ENCODE results near the gene GPS1.
"Not testable (repeated sequence)": the region's sequence is repeated elsewhere in the genome, so short reads cannot be mapped to it uniquely, and the experiment has no call there.

GPS1 gene

DNA sequence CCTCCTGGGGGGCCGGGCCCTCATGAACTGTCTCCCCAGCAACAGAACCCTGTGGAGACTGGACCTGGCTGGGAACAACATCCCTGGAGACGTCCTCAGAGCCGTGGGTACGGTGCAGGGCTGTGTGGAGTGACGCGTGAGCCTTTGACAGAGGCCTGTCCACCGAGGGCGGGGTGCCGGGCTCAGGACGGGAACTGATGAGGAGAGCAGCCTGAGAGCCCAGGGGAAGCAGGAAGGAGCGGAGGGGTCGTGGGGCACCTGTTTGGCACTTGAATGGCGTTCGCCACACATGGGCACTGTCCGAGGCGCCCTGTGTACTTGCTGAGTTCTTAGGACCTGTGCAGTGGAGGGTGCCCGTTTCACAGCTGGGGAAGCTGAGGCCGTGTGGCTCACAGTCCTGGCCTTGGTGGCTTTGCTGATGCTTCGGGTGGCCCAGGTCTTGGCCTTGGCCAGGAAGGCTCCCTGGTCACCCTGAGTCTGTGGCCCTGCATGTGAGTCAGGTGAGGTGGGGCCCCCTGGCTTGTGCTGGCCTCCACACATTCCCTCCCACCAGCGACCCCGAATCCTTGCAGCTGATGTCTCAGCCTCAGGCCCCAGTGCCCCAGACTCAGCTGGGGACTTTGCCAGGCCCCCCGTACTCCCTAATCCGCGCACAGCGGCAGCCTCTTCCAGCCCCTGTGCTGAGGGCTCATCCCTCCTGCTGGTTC, 26.1 kb upstream of the GPS1 start:
- DNase-seq (ENCODE audit: low read depth in 2 of 2, low spot score in 1 of 2): no peak

GRCh38 chr17:82028246-82028645, 23.5 kb upstream of the GPS1 start:
- DNase-seq (ENCODE audit: low read depth in 2 of 2, low spot score in 1 of 2): no peak

- no peak for DNase-seq (ENCODE audit: low read depth in 2 of 2, low spot score in 1 of 2)
Observed at GRCh38 chr17:82028966-82029365, 22.7 kb upstream of the GPS1 start.

GRCh38 chr17:82029391-82029790, 22.3 kb upstream of the GPS1 start:
- DNase-seq (ENCODE audit: low read depth in 2 of 2, low spot score in 1 of 2): no peak

GRCh38 chr17:82029990-82030469, 21.7 kb upstream of the GPS1 start:
- DNase-seq (ENCODE audit: low read depth in 2 of 2, low spot score in 1 of 2): no peak

DNA sequence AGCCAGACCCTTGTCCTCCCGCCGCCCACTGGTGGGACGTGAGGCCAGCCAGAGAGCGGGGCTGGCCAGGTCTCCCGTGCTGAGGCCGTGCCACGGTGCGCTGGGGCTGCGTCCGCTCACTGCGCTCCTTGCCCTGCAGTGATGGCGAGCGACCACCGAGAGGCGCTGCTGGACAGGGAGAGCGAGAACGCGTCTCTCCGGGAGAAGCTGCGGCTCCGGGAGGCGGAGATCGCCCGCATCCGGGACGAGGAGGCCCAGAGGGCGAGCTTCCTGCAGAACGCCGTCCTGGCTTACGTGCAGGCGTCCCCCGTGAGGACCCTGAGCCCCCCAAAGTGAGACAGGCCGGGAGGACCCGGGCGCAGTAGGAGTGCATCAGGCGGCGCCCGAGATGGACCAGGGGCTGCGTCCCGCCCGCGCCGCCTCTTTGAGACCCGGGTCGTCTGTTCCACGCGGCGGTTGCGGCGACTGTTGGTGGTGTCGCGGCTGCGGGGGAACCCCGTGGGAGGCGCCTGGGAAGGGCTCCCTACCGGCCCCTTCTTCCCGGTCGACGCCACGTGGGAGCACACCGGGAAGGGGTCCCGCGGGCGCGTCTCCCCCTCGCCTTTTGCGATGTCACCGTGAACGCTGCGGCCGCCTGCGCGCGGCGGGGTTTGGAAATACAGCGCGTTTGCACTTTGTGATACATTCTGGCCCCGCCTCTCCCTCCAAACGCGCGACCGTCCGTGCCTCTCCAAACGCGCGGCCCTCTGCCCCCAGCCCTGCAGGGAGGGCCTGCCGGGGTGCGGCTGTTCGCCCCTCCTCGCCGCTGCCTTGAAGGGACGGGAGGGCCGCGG, 21.0 kb upstream of the GPS1 start:
- peak; percentile 53 to 60 for DNase-seq (ENCODE audit: low read depth in 2 of 2, low spot score in 1 of 2)

- no peak for DNase-seq (ENCODE audit: low read depth in 2 of 2, low spot score in 1 of 2)
Observed at GRCh38 chr17:82031303-82031884, 20.3 kb upstream of the GPS1 start, which contains the start of gene RAC3. TSS of gene RAC3 (plus strand) at chr17:82031678. CDS start at chr17:82031762, 84 bp downstream.

GRCh38 chr17:82031885-82032627, 19.6 kb upstream of the GPS1 start:
- DNase-seq (ENCODE audit: low read depth in 2 of 2, low spot score in 1 of 2): no peak

DNA sequence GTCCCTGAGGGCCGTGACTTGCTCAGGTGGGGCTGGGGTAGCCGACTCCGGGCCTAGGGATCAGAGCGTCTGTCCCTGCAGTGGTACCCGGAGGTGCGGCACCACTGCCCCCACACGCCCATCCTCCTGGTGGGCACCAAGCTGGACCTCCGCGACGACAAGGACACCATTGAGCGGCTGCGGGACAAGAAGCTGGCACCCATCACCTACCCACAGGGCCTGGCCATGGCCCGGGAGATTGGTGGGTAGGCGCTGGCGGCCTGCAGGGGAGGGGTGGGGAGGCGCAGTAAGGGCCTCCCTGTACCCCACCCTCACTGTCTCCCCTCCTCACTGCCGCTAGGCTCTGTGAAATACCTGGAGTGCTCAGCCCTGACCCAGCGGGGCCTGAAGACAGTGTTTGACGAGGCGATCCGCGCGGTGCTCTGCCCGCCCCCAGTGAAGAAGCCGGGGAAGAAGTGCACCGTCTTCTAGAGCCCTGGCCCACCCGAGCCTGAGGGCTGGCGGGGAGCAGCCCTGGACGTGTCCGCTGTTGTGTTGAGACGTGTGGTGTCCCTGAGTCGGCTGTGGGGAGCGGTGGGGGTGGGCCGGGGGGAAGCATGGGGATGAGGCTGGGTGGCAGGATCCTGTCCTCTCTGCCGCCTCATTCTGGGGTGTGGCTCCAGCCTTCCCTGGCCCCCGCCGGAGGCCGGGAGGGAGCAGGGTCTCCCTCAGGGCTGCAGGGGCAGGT, 18.2 kb upstream of the GPS1 start:
- DNase-seq (ENCODE audit: low read depth in 2 of 2, low spot score in 1 of 2): no peak

DNA sequence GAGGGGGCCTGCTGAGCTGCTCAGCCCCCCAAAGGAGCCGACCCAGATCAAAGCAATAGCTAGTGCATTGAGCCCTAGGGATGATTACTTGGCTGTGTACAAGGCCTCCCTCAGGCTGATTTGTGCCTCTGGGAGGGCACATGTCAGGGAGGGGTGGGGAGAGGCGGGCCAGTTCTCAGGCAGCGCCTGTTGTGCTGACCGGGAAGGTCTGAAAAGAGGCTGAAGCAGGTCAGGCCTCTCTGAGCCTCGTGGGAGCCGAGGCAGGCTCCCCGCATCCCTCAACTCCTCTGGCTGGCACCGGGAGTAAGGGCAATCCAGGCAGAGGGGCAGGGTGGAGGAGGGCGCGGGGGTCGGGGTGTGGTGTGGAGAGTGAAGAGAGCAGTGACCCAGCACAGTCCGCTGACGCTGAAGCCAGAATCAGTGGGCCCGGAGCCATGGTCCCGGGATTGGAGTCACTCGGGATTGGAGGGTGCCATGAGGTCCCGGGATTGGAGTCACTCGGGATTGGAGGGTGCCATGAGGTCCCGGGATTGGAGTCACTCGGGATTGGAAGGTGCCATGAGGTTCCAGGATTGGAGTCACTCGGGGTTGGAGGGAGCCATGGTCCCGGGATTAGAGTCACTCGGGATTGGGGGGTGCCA, 17.2 kb upstream of the GPS1 start:
- no peak for DNase-seq (ENCODE audit: low read depth in 2 of 2, low spot score in 1 of 2)

GRCh38 chr17:82035488-82035887, 16.2 kb upstream of the GPS1 start:
- DNase-seq (ENCODE audit: low read depth in 2 of 2, low spot score in 1 of 2): no peak

GRCh38 chr17:82035956-82036633, 15.6 kb upstream of the GPS1 start:
- DNase-seq (ENCODE audit: low read depth in 2 of 2, low spot score in 1 of 2): no peak

GRCh38 chr17:82036634-82037091, 15.0 kb upstream of the GPS1 start:
- DNase-seq (ENCODE audit: low read depth in 2 of 2, low spot score in 1 of 2): no peak

DNA sequence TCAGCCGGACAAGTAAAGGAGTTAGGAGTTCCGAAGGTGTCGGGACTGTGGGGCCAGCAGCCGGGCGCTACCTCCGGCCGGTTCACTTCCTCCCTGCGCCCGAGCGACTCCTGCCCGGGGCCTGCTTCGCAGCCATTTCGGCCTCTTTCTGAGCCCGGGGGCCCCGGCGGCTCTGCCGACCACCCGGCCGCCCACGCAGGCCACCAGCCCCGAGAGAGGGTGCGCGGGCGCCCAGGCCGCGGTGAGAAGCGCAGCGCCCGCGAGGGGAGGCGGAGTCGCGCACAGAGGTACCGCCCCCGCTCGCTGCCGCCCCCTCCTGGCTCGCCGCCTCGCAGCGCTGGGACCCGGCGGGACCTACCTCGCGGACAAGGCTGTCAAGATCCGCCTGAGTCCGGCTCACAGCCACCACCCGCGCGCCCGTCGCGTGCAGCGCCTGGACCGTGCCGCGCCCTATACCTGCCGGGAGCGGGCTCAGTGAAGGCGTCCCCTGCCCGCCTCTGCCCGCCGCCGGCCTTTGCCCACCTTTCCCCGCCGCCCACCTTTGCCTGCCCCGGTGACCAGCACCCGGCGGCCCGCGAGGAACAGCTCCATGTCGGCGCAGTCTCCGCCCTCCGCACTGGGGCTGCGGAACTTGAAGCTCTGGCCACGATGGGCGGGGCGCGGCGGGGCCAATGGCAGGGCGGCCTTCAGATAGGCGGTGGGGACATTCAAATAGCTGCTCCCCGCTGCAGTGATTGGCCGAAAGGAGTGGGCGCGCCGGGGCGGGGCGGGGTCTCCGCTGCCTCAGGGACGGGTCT, 14.4 kb upstream of the GPS1 start, which contains the start of gene DCXR:
DCXR (minus strand) TSS at position 606 of the 797 bp plus-strand sequence; CDS start at position 591, 15 bp downstream.
- DNase-seq (ENCODE audit: low read depth in 2 of 2, low spot score in 1 of 2): peak; percentile 77 to 90

- no peak for DNase-seq (ENCODE audit: low read depth in 2 of 2, low spot score in 1 of 2)
Observed at GRCh38 chr17:82037889-82038195, 13.9 kb upstream of the GPS1 start.

- DNase-seq (ENCODE audit: low read depth in 2 of 2, low spot score in 1 of 2): not testable (repeated sequence)
Observed at GRCh38 chr17:82038796-82039409, 12.8 kb upstream of the GPS1 start.

DNA sequence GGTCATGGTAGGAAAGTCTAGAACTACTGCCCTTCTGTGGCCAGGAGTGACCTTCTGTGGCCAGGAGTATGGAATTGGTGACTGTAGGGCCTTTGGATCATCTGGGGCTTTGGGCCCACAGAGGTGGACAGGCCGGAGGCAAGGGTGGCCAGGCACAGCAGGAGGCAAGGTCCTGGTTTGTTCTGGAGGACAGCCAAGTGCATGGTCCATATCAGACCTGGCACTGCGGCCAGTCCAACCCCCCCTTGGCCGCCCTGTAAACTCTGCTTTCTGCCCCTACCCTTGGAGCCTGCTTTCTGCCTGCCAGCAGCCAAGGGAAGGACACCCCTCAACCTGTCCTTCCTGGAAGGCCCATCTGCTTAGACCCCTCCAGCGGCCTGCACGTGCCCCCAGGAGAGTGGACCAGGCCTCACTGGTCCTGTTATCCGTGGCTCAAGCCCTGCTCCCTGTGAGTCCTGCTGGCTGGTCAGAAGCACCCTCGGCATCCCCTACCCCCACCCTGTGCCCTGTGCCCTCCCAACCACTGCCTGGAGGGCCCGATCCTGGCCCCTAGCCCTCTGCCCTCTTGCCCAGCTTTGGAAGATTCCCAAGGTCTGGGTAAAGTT, 11.9 kb upstream of the GPS1 start:
- DNase-seq (ENCODE audit: low read depth in 2 of 2, low spot score in 1 of 2): no peak

All from stimulated activated CD8-positive, alpha-beta memory T cell treated with anti-CD3 and anti-CD28 coated beads, Interleukin-4, amount 100 ng/mL, for 4 hours (primary cell).